ENCODE data around the gene ARHGAP32.

GRCh38 chr11:129236850-129237249 is 44.7 kb upstream of the ARHGAP32 start:
- no peak for TF ChIP-seq CTCF (IDR thresholded peaks at IDR 0.05 in 2 of 3, conservative IDR thresholded peaks at IDR 0.05 in 1 of 3; ENCODE audit: borderline replicate concordance in 1 of 3, insufficient read depth in 1 of 3, low read depth in 2 of 3, low read length in 2 of 3)
- TF ChIP-seq CEBPB (IDR thresholded peaks at IDR 0.05; ENCODE audit: low read depth): no peak
- TF ChIP-seq EZH2 (IDR thresholded peaks at IDR 0.05): no peak
- TF ChIP-seq RAD21 (IDR thresholded peaks at IDR 0.05; ENCODE audit: low read depth): no peak
- no peak for TF ChIP-seq EZH2phosphoT487 (IDR thresholded peaks at IDR 0.05; ENCODE audit: borderline replicate concordance)
- no peak for TF ChIP-seq POLR2AphosphoS5 (IDR thresholded peaks at IDR 0.05; ENCODE audit: low read depth, low read length)
- TF ChIP-seq POLR2A (IDR thresholded peaks at IDR 0.05; ENCODE audit: borderline replicate concordance, extremely low read depth, insufficient read depth, insufficient read length): no peak
- TF ChIP-seq EGR1 (IDR thresholded peaks at IDR 0.05; ENCODE audit: low read depth): no peak
- TF ChIP-seq MAX (IDR thresholded peaks at IDR 0.05): no peak
- no peak for TF ChIP-seq SRF (IDR thresholded peaks at IDR 0.05; ENCODE audit: low read depth)
- TF ChIP-seq SIN3A (IDR thresholded peaks at IDR 0.05; ENCODE audit: low read depth): no peak
- no peak for TF ChIP-seq JUND (IDR thresholded peaks at IDR 0.05)
